Bone marrow (tissue), 2 donors: Measurements from ENCODE around the gene EFNA4.
A peak's percentile ranks its signal among the peaks of the same experiment; 100 is the strongest.

Experiments used
- DNase-seq, 2 donors: peaks; one replicate each; lab custom pipeline; 2025; lab: John Stamatoyannopoulos, UW

EFNA4 gene

DNA sequence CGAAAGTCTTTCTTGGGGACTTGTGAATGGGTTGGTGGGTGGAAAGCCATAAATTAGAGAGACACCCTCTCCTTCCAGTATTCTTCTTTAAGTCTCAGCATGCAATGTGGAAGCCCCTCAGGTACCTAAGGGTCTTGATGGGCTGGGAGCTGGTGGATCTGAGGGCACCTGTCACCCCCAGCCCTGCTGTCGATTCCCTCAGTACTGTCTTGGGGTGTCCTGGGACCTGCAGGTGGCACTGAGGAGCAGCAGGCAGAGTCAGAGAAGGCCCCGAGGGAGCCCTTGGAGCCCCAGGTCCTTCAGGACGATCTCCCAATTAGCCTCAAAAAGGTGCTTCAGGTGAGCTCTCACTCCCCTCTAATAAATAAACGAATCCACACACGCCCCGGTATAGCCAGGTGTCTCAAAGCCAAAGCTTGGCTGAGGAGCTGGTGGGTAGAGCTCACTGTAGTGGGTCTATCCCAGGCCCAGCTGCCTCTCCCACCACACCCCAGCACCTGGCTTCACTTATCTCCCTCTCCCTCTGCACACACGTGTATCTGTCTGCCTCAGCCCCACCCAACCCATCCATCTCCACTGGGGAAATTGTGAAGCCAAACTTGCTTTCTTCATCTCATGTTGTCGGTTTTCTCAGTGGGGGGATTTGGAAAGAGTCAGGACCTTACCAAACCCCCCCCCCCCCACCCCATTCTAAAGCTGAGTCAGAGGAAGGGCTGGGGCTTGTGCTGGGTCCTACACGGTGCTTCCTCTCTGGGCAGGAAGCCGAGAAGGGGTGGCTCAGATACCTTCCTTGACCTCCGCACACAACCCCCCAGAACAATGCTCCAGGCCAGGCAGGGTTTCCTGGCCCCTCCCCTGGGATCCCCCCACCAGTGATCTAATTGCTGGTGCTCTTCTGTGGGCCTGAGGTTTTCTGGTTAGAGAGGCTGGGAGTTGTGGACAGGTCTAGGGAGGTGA lies 10.8 kb upstream of the EFNA4 start:
- peak in 1 of 2 donors; percentile 47 for DNase-seq

DNA sequence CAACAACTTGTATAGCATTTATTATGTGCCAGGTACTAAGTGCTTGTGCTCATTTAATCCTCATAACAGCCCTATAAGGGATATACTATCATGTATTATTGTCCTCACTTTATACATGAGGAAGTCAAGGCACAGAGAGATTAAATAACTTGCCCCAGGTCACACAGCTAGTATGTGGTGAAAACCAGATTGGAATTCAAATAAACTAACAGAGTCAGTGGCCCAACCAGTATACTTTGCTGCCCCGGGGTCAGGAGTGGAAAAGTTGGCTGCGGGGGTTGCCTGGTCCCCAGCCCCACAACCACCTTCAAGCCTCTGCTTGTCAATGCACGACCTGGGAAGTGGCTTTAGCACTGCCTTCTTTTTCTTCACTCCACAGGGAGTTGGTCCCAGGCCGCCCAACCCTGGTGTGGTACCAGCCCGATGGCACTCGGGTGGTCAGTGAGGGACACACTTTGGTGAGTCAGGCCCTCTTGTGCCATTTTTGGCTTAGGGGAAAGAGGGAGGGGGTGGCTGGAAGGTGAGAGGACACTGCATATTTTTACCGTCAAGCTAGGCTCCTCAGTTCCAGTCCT lies 9.9 kb upstream of the EFNA4 start:
- DNase-seq = no peak

DNA sequence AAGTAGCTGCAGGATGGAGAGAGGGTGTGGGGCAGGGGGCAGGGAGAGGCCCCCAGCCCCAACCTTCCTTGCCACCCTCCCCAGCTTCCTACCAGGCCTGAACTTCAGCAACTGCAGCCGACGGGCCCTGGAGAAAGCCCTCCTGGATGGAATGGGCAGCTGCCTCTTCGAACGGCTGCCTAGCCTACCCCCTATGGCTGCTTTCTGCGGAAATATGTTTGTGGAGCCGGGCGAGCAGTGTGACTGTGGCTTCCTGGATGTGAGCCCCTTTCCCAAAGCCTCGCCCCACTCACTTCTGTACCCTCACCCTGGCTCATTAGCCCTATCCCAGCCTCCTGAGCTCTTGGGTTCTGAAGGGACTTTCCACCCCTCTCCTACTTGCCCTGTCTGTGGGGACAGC lies 6.4 kb upstream of the EFNA4 start:
- DNase-seq = no peak

DNA sequence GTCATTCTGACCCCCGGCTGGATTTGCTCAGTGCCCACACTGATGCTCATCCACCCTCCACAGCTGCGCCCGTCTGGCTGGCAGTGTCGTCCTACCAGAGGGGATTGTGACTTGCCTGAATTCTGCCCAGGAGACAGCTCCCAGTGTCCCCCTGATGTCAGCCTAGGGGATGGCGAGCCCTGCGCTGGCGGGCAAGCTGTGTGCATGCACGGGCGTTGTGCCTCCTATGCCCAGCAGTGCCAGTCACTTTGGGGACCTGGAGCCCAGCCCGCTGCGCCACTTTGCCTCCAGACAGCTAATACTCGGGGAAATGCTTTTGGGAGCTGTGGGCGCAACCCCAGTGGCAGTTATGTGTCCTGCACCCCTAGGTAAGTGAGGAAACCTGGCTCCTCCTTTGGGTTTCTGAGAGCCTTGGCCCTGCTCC lies 5.7 kb upstream of the EFNA4 start:
- DNase-seq = no peak

DNA sequence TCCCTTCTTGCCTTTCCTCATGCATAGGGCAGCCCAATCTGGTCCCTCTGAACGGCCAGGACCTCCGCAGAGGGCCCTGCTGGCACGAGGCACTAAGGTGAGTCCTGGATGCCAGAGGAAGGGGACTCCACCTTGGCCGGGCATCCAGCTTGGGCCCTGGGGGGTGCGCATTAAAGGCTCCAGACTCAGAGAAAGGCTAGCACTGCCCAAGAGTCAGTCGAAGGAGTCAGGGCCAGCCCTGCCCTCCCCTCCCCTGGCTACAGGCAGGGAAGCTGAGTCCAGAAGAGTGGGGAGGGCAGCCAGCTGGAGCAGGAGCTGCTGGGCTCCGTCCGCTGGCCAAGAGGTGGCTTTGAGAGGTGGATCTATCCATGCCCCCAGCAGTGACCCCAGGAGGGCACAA lies 2.8 kb upstream of the EFNA4 start:
- DNase-seq = no peak

DNA sequence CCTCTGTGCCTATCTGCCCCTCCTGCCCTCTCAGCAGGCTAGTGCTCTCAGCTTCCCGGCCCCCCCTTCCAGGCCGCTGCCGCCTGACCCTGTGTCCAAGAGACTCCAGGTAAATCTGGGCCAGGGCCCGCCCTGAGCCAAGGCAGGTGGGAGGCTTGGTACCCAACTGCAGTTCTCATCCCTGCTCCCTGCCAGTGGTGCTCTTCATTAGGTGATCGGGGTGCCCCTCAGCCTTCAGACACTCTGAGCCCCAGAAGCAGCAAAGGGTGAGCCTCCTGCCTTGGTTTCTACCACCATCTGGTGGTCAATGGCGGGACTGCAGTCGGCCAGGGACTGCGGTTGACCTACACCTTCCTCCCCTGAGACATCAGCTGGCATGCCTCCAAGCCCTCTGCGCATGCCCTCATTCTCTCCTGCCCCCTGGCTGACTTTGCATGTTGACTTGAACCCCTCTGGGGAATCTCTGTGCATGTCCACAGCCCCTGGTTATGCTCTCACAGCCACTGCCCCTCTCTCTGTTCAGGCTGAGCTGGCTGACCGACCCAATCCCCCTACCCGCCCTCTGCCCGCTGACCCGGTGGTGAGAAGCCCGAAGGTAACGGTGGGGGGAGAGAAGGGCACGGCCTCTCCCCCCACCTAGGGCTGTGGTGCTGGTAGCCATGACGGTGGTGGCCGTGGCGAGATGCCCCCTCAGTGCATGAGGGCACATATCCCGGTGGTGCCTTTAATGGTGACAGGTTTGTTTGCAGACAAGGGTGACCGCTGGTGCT lies 2.0 kb upstream of the EFNA4 start:
- peak; percentile 38 to 71 for DNase-seq

DNA sequence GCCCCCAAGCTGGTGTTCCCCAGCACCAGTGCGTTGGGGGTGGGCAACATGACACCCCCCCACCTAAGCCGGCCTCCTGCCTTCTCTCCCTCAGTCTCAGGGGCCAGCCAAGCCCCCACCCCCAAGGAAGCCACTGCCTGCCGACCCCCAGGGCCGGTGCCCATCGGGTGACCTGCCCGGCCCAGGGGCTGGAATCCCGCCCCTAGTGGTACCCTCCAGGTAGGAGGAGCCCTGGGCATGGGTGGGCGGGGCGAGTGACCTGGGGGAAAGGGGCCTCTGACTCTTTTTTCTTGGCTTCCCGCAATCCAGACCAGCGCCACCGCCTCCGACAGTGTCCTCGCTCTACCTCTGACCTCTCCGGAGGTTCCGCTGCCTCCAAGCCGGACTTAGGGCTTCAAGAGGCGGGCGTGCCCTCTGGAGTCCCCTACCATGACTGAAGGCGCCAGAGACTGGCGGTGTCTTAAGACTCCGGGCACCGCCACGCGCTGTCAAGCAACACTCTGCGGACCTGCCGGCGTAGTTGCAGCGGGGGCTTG lies 1.3 kb upstream of the EFNA4 start:
- DNase-seq = no peak

DNA sequence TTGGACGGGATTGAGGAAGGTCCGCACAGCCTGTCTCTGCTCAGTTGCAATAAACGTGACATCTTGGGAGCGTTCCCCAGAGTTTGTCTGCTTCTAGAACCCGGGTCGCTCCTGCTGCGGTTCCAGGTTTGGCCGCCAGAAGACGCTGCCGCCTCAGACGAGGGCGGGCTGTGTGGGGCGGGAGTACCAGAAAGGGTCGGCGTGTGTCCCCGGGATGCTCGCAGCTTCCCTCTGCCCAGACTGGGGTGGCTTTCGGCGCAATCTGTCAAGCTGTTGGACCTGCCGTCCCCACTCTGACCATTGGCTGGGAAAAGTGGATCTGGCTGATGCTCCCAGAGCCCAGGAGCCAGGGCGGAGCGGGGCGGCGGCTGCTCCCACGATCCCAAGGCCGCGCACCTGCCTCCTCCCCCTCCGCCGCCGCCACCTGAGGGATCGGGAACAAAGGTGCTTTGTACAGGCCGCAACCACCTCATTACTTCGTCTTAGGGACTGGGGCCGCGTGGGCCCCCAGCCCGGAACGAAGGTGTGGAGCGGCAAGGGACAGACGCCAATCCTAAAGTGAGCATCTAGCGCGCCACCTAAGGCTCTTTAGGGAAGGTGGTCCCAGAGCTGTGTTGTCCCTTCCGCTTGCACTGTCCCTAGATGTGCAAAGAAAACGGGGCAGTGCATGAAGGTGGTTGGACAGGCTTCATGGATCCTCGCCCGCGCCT lies 683 bp upstream of the EFNA4 start:
- peak; percentile 17 to 39 for DNase-seq

DNA sequence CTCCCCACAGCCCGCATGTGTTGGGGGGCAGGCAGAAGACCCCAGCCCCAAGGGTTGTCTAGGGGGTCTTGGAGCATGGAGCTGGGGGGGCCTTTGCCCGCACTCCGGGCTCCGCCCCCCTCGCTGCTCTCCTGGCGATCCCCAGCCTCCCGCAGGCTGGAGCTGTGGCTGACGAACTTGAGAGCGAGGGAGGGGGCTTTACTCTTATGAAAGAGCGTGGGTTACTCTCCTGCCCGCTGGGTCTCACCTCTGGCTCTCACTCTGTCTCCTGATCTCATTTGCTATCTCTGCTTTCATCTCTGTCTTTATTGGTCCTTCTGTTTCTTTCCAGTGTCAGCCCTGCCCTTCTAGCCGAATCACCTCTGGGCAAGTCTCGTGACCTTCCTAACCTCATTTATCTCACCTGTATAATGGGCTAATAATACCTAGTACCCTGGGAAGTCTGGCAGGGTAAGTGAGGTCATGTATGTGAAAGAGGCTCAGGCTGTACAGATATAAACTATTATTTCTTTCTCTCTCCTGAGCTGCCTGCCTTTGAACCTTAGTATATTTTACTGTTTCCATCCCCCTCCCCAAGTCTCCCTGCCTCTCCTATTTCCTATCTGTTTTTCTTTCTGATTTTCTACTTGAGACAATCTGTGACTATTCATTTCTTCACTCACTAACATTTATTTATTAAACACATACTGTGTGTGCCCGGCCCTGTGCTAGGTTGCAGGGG lies 731 bp downstream of the EFNA4 start:
- no peak for DNase-seq

DNA sequence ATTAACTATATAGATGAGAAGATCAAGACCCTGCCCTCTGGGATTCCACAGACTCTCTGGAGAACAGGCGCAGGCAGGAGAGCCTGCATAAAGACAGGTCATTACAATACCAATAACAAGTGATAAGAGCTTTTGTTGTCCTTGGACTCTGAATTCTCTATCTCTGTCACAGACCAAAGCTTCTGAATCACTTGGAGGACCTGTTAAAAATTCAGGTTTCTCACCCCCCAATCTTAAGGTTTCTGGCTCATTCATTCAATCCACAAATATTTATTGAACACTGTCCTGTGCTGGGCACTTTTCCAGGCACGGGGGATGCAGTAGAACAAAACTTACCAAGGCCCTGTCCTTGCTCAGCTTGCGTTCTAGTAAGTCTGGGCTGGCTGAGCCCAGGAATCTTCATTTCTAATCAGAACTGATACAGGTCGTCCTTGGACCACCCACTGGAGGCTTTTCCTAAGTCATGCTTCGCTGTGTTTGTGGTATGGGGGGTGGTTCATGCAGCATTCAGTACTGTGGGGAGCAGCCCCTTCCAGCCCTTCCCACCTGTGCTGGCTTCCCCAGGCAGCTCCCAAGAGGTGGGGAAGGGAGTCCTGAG lies 1.4 kb downstream of the EFNA4 start:
- no peak for DNase-seq

DNA sequence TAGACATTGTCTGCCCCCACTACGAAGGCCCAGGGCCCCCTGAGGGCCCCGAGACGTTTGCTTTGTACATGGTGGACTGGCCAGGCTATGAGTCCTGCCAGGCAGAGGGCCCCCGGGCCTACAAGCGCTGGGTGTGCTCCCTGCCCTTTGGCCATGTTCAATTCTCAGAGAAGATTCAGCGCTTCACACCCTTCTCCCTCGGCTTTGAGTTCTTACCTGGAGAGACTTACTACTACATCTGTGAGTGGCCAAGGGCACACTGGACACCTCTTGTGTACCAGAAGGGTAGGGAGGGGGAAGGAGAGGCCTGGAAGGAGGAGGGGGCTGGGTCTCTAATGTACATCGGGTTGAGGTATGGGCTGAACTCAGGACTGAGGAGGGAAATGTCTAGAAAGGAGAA lies 3.2 kb downstream of the EFNA4 start:
- DNase-seq = no peak

DNA sequence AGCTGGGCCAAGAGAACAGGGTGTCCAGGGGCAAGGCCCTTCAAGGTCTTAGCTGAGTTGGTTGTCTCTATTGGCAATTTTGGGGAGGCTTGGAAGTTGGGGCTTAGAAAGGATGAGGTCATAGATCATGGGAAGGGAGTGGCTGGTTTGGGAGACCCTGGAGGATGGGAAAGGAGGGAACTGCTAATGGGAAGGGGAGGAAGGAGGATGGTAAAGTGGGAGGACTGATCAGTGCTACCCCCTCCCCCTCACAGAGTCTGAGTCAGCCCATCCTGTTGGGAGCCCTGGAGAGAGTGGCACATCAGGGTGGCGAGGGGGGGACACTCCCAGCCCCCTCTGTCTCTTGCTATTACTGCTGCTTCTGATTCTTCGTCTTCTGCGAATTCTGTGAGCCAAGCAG lies 5.1 kb downstream of the EFNA4 start:
- no peak for DNase-seq

DNA sequence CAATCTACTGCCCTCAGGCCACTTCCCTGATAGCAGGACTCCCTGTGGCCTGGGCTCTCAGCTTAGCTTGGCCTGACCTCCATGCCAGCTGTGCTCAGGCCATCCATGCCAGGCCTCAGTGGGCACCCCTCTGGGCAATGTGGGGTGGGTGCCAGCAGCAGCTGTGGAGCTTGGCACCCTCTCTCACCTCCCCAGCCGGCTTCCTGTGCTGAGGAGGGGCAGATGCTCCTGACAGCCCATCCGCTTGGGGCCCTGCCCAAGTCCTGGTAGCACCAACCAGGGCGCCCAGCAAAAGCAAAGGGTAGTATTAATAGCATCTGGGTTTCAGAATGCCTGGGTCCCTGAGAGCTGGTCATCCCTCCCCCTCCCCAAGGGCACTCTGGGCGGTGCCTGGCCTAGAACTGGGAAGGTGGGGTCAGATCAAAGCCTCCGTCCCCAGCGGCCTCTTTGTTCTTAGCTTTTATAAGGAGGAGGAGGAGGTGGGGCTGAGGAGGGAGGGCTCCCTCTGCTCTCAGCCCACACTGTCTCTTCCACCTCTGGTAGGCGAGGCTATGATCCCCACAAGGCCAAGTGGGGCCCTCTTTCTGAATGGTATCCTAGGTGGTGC lies 6.1 kb downstream of the EFNA4 start:
- DNase-seq = no peak

DNA sequence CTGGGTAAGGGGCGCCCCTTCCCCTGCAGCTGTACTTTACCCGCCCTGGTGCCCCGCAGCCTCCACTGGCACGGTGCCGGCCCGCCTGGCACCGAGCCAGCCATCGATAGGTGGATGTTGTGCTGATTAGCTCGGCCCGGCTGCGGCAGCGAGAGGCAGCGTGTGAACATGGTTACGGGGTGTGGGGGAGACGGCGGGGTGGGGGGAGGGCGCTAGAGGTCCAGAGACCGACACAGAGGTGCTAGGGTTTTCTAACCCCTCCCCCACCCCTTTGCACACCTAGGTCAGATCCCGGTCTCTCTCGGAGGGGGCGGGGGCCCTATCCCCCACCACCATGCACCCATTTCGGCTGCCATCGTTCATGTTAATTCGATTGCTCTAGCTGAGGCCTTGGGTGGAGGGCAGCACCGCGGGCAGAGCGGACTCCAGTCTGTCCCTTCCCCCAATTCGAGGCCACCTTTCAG lies 6.7 kb downstream of the EFNA4 start:
- no peak for DNase-seq

DNA sequence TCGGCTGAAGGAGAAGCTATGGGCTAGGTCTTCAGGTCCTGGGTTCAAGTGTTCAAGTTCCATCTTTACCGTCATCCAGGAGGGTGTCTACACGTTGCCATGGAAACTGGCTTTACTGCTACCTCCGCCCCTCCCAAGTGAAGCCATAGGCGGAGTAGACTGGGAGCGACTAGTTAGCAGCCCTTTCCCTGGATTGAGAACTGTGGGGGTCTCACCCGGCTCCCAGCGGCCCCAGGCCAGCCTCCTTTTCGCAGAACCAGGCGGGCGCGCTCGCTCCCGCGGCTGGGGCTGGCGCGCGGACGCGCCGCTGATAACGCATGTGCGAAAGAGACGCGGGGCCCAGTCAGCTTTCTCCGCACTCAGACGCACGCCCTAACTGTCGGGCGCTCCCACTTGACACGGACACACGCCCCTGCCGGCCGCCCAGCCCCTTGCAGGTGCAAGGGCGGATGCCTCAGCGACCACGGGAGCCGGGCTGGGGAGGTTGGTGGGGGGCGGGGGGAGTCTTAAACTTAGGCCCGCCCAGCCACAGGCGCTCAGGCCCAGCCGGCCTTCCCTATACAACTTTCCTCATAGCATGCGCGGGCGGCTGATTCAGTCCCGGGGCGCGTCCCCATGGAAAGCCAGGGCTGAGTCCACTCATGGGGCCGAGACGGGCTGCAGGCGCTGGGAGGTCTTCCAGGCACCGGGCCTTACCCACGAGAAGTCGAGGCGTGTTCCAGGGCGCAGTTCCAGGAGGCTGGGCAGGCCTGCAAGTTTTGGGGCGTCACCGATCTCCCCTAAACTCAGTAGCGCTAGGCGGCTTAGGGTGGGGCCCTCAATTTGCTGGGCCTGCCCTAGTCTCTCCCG lies 7.4 kb downstream of the EFNA4 start:
- DNase-seq = peak; percentile 34 to 35

DNA sequence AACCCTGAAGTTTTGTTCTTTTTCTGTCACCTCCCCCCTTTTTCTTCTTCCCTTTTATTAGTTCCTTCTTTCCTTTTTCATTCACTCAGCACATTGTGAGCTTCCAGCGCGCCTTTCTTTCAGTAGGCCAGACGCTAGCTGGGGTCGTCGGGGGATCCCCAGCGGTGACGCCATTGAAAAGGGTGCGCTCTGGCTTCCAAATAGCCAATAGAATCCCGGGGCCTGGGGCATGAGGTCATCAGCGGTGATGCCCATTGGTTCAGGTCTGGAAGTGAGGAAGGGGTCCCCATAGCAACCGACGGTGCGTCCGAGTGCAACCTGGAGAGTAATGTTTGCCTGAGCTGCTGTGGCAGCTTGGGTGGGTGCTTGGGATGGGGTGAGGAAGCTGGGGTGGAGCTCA lies 8.2 kb downstream of the EFNA4 start:
- no peak for DNase-seq

DNA sequence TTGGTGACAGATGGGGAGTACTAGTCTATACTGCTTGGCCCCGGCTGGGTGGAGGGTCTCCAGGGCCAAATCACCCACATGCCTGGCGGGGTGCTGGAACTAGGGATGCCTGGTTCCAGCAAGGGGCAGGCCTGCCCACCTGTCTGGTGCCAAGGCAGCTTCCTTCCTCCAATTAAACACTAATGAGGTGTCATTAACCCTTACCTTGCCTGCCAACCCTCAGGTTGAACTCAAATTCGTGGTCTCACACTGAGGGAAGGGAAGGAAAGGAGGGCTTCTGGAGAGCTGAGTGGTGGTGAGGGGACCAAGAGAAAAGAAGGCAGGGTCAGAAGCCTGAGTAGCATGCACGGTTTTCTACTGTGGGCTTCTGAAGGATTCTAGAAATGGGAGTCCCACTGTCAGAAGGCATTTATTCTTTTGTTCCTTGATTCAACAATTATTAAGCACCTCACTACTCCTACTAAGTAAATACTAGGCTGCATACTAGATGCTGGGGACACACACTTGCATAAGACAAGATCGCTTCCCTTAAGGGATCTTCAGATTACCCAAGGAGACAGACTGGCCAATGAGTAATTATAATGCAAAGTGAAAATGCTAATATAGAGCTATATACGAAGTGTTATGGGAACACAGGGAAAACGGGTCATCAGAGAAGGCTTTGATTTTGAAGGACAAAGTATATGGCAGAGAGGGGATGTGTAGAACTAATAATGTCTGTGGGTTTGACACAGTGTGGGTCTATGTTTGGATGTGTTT lies 9.2 kb downstream of the EFNA4 start:
- DNase-seq = no peak
